Left ventricle myocardium superior (tissue), 1 donor: Measurements from ENCODE around the gene ATP4A. TPM values are rescaled to one million over a fixed set of nuclear protein-coding genes. Genes with fewer than 3 reads are reported as not detected.

ENCODE experiments used
- ATAC-seq: fragments of 200-7000 bp; cut with Tn5 transposase; one replicate; pipeline ENCODE4 v1.9.1; 2020; ENCODE audit warnings: mild to moderate bottlenecking, moderate library complexity
- DNase-seq: peaks from one replicate; pipeline ENCODE4 v3.0.0-alpha.2; 2020
- intact Hi-C: fragments of 100-400 bp; cut with micrococcal nuclease; formaldehyde crosslinking; loops from one replicate; pipeline ENCODE4 v1.11.0; 2022
- total RNA-seq: library from RNA; stranded (reverse); fragmentation: NEBNext Ultra II Directional; extraction: Animal tissue kit (Norgen Biotek cat#: 25700); gene quantifications from one replicate; pipeline ENCODE4 v1.2.1, GENCODE V29; 2021
- donor health status: DM: no; HTN: yes; CAD: no; lungs with severe emphysema.

The ATP4A gene
- total RNA-seq, 1 donor from 2014 or later: not detected

DNA sequence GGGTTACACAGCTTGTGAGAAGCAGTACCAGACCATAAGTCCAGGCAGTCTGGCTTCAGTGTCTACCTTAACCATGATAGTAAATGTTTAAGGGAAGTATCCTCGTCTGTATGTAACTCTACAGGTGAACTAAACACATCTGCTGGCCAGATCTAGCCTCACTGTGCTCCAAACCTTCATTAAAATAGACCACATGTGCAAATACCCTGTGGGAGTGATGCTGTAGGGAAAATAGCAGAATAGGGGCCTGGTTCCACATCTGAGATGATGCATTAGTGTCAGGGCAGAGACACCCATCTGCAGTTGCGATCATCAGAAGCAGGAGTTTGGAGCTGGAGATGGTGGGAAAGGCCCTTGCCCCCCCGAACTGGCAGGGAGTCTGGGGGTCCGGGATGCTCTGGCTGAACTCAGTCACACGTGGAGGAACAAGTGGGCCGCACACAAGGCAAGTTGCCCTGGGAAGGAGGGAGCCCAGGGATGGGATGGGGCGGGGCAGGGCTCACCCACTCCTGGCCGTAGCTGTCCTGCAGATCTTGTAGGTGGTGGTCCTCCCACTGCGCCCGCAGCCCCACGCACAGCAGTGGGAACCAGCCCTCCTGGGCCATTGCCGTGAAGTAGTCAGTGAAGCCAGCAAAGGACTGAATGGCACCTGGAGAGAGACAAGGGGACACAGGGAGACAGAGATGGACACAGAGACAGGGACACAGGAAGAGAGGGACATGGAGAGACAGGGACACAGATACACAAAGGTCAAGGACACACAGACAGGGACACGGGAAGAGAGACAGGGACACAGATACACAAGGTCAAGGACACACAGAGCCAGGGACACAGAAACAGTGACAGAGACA is 10.7 kb downstream of the ATP4A start:
- DNase-seq (no peak), ATAC-seq (no peak)
- intact Hi-C loops: no loop called here

DNA sequence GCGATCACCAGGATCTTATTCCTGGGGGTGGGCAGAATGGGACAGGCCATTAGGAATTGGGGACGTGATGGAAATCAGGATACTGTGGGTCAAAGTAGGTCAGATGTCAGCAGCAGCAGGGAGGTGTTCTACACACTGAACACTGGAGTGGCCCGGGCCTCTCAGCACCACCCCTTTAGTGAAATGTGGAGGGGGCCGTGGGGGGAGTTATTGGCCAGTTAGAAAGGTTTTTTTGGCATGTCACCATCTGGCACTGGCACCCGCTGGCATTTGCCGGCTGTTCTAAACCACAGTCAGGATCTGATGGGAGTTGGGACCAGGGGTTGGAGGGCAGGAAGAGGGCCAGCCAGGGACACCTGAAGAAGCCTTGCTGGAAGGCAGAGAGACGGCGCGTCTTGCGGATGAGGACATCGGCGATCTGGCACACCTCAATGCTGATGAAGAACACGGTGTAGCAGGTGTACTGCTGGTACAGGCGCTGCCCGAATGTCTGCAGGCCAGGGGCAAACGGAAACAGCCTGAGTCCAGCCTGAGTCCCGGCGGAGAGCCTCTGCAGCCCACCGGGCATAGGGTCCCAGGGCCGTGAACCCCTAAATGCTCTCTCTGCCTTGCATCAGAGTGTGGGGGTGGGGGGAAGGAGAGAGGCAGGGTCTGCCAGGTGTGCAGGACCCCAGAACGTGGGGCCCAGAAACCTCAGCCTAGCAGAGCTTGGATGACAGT is 12.2 kb downstream of the ATP4A start:
- ATAC-seq (no peak), DNase-seq (no peak)
- intact Hi-C loops: no loop called here

DNA sequence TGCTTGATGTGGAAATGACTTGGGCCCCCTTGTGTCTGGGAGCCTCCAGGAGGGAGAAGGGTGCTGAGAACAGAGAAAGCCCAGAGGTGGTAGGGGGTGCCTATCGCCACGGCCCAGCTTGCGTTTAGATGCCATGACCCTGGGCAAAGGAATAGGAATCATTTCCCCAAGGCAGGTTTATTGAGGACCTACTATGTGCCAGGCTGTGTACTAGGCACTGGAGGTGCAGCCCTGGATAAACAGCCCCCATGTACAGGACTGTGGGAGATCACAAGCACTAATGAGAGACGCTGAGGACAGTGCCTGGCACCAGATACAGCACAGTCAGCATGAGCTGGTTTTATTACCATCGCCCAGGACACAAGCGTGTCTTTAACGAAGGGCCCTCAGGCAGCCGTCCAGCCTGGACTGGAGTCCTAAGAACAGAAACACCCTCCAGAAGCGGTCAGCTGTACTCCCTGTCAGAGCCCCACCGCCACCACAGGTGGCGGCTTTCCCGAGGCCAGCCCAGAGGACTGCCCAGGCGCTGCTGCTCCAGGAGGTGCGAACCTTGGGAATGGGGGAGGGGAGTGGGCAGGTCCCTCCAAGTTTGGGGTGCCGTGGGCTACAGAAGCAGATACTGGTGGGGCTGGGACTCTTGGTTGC is 13.5 kb downstream of the ATP4A start:
- no peak for ATAC-seq
- intact Hi-C loops: no loop called here
- DNase-seq: no peak

DNA sequence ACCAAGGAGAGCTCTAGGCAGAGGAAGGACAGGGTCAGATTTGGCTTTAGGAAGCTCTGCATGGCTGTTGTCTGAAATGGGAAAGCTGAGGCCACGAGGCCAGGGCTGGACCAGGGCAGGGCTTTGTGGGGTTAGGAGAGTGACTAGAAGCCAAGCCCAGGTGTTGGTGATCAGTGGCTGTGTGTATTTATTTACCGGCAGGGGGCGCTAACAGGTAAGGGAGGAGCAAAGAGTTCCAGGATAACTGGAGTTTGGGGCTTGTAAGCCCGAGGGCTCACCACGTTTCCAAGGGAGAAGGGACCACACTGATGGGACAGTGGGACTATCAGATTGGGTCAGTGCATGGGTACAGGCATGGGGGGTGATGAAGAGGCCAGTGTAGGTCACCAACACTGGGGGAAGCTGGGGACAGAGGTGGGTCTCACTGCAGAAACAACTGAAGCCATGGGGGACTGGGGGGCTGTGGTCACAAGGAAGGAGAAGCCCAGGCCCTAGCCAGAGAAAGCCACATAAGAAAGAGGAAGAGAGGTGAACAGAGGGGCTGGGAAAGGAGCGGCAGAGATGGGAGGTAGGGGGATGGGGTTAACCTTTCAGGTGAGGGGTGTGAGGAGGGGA is 14.2 kb downstream of the ATP4A start:
- no peak for ATAC-seq

DNA sequence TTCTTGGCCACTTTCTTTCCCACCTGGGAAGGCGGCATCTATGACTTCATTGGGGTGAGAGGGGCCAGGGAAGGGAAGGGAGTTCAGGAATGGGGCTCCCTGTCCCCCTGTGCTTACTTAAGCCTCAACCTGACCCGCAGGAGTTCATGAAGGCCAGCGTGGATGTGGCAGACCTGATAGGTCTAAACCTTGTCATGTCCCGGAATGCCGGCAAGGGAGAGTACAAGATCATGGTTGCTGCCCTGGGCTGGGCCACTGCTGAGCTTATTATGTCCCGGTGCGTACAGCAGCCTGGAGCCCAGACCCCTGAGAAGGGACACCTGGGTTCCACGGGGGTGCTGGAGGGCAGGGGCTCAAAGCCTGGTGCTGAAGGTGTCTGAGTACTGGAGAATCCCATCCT is 16.9 kb downstream of the ATP4A start:
- DNase-seq (no peak), ATAC-seq (no peak)
- intact Hi-C loops: no loop called here

More for the DNA sequence above, 14.2 kb downstream of the ATP4A start:
- no peak for DNase-seq
- intact Hi-C loops: no loop called here

DNA sequence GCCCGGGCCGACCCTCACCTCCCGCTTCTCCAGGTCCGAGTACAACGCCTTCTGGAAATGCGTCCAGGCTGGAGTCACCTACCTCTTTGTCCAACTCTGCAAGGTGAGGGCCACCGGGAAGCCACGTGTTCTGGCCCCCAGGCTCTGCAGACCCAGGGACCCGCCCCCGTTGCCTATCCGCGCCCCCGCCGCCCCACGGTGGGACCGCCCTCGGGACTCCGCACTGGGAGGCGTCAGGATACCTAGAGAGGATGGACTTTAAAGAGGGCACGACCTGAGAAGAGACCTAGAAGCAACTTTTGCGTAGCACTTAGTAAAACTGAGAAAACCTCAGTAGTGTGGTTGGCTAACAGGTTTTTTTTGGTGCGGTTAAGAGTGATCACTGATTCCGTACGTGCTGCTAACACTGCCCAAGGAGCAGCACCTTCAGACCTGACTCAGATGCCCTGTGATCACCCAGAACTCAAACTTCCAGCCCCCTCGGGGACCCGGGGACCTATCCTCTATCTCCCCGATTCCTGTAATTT is 17.5 kb downstream of the ATP4A start:
- peak; percentile 56 for ATAC-seq
- intact Hi-C loops: no loop called here
- peak; percentile 54 for DNase-seq

DNA sequence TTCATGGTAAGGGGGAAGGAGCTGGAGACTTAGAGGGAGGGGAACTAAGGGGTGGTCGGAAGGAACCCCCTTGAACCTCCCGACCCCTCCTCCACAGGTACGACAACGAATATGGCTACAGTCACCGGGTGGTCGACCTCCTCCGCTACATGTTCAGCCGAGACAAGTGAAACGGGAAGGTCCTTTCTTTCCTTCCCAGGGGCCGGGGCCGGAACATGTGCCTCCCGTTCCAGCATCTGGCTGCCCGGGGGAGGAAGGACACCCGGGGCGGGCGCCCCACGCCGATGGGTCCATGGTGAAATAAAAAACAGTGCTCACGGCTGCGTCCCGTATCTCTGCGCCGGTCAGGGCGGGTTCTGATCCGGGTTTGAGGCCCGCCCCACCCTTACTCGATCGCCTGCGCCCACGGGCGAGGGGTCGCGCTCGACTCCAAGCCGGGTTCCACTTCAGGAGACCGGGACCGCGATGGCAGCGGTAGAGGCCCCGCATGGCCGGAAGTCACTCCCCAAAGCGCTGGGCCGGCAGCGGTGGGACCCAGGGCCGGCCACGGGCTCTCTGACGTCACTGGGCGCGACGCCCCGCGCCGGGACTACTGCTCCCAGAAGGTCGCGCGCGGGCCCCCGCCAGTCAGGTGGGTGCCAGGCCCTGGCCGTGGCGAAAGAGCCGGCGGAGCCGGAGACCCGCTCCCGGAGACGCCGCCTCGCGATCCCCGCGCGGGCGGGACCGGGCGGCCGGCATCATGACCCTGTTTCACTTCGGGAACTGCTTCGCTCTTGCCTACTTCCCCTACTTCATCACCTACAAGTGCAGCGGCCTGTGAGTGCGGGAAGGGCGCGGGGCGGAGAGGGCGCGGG is 18.2 kb downstream of the ATP4A start, which contains the start of gene TMEM147:
Gene TMEM147 (plus strand): TSS at position 626 of the 854 bp plus-strand sequence. CDS start 114 bp downstream, at position 740.
- ATAC-seq (peak; percentile 99), DNase-seq (peak; percentile 98)
- intact Hi-C loops: no loop called here

DNA sequence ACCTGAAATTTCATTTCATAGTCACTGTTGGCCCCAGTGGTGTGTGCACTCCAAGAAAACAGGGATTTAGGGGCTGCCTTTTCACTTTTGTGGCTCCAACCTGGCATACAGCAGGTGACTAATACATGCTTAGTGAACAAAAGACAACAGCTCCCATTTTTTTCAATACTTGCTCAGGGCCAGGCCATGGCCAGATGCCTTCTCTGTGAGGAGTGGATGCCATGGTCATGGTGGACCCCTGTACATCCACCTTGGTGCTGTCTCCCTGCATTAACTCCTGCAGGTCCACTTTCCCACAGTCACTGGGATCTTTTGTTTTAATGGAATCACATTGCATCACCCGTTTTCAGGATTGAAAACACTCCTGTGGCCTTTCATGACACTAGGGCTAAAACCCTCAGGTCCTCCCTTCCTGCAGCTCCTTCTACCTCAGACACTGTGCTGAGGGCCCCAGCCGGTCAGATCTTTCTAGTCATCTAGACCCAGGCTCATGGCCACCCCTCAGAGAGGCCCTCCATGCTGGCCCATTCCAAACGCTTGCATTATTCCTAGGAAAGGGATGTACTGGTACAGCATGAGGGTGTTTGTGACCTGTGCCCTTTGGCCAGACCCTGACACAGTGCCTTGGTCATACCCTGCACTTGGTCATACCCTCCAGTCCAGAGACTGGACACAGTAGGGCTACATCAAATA is 19.2 kb downstream of the ATP4A start:
- intact Hi-C loops: no loop called here
- DNase-seq (no peak), ATAC-seq (no peak)

DNA sequence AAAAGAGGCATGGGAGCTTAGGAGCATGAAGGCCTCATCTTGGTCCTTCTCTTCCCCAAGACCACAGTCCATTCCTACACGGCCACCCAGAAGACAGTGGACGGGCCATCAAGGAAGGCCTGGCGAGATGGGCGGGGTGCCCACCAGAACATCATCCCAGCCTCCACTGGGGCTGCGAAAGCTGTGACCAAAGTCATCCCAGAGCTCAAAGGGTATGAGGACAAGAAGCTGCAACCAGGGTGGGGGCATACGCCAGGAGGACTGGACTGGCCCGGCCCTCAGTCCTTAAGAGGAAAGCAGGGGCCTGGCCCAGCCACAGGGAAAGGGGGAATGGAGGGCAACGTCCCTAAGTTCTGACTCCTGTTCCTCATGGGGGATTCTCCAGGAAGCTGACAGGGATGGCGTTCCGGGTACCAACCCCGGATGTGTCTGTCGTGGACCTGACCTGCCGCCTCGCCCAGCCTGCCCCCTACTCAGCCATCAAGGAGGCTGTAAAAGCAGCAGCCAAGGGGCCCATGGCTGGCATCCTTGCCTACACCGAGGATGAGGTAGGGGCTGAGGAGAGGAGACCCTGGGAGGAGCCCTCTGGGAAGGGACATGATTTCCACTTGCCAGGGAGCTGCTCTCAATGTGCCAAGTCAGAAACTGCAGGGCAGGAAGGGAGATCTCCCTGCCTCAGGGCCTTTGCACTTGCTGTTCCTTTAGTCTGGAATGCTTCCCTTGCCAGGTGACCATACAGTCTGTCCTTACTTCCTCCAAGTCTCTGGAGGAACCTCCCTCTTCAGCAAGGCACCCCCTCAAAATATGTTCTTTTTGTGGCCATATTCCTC is 20.0 kb downstream of the ATP4A start:
- intact Hi-C loops: no loop called here
- DNase-seq (no peak), ATAC-seq (no peak)

DNA sequence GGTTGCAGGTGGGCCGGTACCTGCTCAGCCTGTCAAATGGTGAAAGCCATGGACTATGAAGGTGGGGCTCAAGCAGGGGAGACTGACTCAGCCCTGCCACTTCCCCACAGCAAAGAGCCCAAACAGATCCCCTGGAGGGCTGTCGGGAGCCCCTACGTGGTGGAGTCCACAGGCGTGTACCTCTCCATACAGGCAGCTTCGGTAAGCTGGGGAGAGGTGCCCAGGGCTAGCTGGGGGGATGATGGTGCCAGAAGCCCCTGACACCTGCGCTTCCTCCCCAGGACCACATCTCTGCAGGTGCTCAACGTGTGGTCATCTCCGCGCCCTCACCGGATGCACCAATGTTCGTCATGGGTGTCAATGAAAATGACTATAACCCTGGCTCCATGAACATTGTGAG is 21.2 kb downstream of the ATP4A start:
- intact Hi-C loops: no loop called here
- ATAC-seq (no peak), DNase-seq (no peak)

DNA sequence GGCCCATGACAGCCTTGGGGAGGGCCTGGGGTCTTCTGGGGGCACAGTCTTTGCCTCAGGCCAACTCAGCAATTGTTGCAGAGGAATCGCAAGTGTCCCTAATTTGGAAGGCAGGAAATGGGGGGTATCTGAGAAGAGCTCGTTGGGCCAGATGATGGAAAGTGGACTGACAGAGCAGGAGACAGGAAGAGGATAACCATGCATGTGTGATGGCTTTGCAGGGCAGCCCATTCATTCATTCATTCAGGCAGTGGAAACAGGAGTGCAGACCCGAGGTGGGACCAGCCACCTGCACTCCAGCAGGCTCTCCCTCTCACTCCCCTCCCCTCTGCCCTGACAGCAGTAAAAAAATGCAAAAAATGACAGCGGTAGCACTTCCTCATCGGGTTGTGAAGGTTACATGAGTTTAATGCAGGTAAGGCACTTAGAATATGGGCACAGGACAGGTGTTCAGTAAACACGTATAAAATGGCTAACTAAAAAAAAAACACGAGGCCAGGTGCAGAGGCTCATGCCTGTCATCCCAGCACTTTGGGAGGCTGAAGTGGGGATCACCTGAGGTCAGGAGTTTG is 23.0 kb downstream of the ATP4A start:
- intact Hi-C loops: no loop called here
- ATAC-seq (no peak), DNase-seq (no peak)

DNA sequence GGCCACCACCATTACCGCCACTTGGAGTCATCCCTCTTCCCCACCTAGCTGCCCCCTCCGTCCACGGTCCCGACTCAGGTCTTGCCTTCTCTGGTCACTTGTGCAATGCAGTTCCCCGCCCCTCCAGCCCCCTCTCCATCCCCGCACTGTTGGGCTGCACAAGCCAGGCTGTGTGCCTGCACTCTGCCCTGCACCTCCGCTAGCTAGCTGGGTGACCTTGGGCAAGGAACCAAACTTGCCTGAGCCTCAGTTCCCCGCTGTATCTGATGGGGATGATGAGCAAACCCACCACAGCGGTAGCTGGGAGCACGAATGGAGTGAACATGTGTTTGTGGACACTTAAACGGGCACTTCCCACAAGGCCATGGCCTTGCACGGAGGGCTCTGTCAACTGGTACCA is 23.6 kb downstream of the ATP4A start:
- no peak for ATAC-seq
- DNase-seq: no peak
- intact Hi-C loops: no loop called here

DNA sequence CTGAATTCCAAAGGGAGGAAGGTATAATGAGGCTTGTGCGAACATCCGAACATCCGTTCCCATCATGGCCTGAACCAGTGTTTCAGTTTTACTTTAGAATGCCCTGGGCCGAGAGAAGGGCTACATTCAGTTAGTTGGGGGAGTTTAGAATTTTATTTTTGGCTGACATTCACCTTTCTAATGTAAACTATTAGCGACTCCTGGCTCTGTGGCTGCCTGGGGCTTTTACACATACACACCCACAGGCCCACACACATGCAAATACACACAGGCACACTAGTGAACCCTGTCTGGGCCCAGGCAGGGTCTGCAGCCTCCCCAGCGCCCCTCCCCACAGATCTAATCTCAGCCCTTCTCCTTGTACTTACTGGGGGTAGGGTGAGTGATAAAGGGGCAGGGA is 24.1 kb downstream of the ATP4A start:
- ATAC-seq: no peak
- intact Hi-C loops: no loop called here
- DNase-seq: no peak

DNA sequence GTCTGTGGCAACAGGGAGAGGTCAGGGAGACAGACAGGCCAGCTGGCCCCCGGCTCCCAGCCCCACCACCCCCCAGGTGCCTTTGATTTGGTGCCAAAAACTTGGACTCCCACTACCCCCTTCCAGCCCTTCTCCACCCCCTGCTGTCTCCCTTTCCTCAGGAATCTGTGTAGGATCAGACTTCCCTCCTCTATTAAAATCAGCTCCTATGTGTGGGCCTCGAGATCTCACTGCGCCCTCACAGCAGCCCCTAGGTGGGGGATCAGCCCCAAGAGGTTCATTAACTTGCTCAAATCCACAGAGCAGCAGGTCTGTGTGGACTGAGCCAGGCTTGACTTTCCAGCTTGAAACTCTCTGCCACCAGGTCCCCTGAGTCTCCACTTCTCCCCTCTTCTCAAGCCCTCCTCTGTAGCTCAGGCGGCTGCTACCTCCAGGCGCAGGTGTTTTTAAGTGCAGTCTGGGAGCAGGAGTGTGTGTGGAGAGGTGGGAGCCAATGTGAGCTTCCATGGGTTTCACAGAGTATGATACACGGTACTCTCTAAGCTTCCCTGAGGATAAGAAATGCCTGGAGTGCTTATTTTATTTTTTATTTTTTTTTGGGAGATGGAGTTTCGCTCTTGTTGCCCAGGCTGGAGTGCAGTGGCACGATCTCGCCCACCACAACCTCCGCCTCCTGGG is 28.5 kb downstream of the ATP4A start:
- DNase-seq (no peak), ATAC-seq (no peak)
- intact Hi-C loops: no loop called here

DNA sequence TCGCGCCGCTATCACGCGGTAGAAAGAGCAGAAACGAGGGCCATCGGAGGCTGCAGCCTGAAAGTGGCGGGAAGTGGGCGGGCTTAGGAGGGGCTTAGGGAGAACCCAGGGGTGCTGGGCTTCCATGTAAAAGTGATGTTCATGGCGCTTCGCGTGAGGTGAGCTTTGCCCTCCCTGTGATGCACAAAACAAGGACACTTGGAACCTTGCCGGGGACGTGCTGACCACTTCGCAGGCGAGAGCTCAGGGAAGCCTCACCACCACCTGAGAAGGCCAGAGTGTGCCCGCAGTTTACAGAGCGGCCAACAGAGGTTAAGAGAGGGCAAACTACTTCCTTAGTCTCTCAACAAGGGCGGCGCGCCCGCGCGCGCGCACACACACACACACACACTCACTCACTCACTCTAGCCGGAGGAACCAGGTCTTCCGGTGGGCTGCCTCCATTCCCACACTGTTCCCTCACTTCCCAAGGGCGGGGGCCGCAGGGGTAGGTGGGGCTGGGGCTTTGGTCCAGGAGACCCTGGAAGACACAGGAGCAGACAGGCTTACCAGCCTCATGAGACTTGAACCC is 29.6 kb downstream of the ATP4A start:
- DNase-seq: peak; percentile 58
- intact Hi-C loops: no loop called here
- ATAC-seq: peak; percentile 59
